ENCODE measurements around the gene DSC3. TPM values are rescaled to one million over a fixed set of nuclear protein-coding genes. Genes with fewer than 3 reads are reported as not detected.
A peak's percentile ranks its signal among the peaks of the same experiment; 100 is the strongest.
"Not testable (repeated sequence)": the region's sequence is repeated elsewhere in the genome, so short reads cannot be mapped to it uniquely, and the experiment has no call there.

Gene DSC3
- total RNA-seq, 1 experiment from 2014 or later = 0.03 TPM

DNA sequence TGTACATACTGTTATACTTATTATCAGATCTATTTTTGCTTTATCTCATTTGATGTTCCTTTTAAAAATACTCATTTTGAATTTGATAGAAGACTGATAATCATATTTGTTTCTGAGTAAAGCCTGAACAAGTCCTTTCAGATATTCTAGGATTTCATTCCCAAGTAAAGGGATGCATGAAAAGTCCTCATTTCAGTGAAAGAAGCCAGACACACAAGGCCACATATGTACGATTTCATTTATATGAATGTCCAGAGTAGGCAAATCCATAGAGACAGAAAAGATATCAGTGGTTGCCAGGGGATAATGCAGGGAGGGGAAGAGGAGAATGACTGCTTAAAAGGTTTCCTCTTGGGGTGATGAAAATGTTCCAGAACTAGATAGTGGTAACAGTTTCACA lies 53.4 kb downstream of the DSC3 start:
- in situ Hi-C loops (cut with HindIII; ENCODE audit: low pct_unique_long_range_greater_than_20kb, low sequenced_read_pairs) = no loop called here
- no peak for DNase-seq (ENCODE audit: low read depth, low spot score)

- in situ Hi-C loops (cut with HindIII; ENCODE audit: low pct_unique_long_range_greater_than_20kb, low sequenced_read_pairs) = no loop called here
- DNase-seq (ENCODE audit: low read depth, low spot score) = no peak
These were observed 54.1 kb downstream of the DSC3 start for GRCh38 chr18:30988440-30988839.

DNA sequence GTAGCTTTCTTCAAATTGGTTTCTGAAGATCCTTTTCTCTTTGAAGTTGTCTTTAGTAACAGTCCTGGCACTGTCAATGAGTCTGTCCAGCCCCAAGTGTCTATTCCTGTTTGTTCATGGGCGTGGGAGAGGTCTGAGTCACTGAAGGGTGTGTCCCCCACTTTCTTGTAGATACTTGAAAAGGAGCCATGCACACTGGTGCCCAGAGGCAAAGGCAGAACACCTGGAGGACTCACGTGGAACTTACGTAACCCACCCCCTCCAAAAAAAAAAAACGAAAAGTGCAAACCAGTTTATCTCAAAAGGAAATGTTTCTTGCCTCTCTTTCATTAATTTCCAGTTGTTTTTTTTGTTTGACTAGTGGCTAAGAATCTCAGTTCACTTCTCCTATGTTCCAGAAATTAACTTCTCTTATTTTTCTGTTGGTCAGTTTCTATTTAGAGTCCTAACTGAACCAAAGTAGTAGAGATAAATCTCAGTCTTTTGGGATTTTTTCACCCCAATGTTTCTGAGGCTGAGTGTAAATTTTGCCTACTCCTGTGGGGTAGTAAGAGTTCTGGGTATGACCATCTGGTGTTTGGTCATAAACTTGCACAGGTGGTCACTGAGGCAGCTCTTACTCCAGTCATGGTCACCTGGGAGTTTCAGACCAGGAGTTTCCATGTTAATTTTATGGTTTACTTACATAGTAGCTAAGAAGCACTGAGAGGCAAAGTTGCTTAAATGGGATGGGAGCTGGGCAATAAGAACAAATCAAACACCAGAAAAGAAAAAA lies 54.9 kb downstream of the DSC3 start:
- DNase-seq (ENCODE audit: low read depth, low spot score) = no peak
- in situ Hi-C loops (cut with HindIII; ENCODE audit: low pct_unique_long_range_greater_than_20kb, low sequenced_read_pairs) = no loop called here

GRCh38 chr18:30985753-30986152 lies 56.8 kb downstream of the DSC3 start:
- DNase-seq (ENCODE audit: low read depth, low spot score) = no peak
- in situ Hi-C loops (cut with HindIII; ENCODE audit: low pct_unique_long_range_greater_than_20kb, low sequenced_read_pairs) = no loop called here

DNA sequence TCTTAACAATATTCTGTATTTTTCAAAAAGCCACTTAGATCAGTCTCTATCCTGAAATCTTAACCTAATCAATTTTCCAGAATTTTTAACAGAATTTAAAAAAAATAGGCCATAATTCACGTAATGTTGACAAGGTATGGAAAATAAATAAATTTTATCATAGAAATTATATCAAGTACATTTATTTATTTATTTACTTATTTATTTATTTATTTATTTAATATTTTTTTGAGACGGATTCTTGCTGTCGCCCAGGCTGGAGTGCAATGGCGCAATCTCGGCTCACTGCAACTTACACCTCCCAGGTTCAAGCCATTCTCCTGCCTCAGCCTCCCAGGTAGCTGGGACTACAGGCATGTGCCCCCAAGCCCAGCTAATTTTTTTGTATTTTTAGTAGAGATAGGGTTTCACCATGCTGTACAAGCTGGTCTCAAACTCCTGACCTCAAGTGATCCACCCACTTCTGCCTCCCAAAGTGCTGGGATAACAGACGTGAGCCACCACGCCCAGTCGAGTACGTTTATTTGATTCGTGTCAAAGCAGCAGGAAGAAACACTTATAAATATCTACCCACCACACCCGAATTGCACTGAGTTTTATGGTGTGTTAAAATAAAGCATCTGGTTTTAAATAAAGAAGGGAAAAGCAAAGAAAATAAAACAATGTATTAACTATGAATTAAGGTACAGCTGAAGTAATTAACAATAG lies 60.1 kb downstream of the DSC3 start:
- in situ Hi-C loops (cut with HindIII; ENCODE audit: low pct_unique_long_range_greater_than_20kb, low sequenced_read_pairs) = no loop called here
- DNase-seq (ENCODE audit: low read depth, low spot score) = no peak

DNA sequence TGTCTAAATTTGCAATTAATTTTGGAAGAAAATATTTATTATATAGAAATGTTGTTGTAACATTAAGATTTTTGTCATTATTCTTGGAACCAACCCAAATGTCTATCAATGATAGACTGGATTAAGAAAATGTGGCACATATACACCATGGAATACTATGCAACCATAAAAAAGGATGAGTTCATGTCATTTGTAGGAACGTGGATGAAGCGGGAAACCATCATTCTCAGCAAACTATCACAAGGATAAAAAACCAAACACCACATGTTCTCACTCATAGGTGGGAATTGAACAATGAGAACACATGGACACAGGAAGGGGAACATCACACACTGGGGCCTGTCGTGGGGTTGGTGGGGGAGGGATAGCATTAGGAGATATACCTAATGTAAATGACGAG lies 64.5 kb downstream of the DSC3 start:
- DNase-seq (ENCODE audit: low read depth, low spot score); in situ Hi-C loops (cut with HindIII; ENCODE audit: low pct_unique_long_range_greater_than_20kb, low sequenced_read_pairs): not testable (repeated sequence)

DNA sequence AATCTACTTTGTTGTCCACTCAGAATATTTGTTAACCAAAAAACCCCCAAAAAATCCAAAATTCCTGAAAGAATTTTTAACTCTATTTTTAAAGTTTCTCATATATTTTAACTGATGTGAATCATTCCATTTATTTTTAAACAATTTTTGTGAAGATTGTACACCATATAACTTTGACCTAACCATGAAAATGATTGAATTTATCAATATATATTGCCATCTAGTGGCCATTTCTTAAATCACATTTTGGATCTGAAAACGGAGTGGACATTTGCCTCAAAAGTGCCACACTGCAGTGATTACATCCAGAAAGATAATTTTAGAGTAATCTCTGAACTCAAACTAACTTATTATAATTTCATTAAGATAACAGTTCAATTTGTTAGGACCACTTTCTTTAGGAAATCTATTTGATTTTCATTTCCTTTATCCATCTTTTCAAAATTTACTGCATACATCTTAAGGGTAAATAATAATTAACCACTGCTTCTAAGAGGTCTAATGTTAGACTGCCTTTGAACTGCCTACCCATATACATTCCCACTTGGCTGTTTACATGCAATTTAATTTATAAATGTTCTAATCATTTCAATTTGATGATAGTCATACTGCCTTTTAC lies 71.1 kb downstream of the DSC3 start:
- DNase-seq (ENCODE audit: low read depth, low spot score) = peak; percentile 49
- in situ Hi-C loops (cut with HindIII; ENCODE audit: low pct_unique_long_range_greater_than_20kb, low sequenced_read_pairs) = no loop called here

GRCh38 chr18:30970196-30970816 lies 72.2 kb downstream of the DSC3 start:
- in situ Hi-C loops (cut with HindIII; ENCODE audit: low pct_unique_long_range_greater_than_20kb, low sequenced_read_pairs) = no loop called here
- DNase-seq (ENCODE audit: low read depth, low spot score) = peak; percentile 62

DNA sequence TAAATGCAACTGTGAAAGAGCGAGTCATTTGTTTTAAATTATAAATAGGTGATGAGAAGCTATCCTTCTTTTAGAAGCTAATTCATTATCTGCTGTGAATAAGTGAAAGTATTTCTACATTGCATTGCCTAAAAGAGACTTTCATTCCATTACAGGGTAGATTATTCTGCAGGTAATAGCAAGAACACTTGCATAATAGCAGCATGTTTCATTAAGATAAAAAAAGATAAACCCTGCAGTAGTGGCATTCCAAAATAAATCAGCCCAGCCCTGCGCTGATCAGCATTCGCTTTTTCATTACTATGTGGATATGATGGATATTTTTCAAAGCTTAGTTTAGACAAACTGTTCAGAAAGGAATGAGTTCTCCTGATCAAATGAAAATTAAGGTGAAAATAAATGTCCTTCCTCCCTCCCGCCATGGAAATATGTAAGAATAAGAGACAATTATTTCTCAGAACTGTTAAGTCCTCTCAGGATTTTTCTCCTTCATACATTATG lies 72.8 kb downstream of the DSC3 start:
- DNase-seq (ENCODE audit: low read depth, low spot score) = no peak
- in situ Hi-C loops (cut with HindIII; ENCODE audit: low pct_unique_long_range_greater_than_20kb, low sequenced_read_pairs) = no loop called here

DNA sequence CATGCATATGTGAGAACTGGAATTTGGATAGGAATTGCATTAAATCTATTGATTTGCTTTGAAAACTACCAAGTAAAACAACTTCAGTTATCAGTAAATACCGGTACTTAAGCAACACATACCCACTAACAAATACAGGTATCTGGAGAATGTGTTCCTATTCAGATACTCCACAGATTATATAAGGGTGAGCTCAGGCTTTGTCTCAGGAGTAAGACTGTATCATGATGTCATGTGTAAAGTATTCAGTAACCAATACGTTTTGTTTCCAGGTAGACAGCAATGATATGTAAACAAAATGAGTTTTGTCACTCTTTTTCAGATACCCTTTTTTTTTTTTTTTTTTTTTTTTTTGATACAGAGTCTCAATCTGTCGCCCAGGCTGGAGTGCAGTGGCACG lies 74.8 kb downstream of the DSC3 start:
- in situ Hi-C loops (cut with HindIII; ENCODE audit: low pct_unique_long_range_greater_than_20kb, low sequenced_read_pairs) = no loop called here
- DNase-seq (ENCODE audit: low read depth, low spot score) = no peak

GRCh38 chr18:30965237-30965636 lies 77.3 kb downstream of the DSC3 start:
- in situ Hi-C loops (cut with HindIII; ENCODE audit: low pct_unique_long_range_greater_than_20kb, low sequenced_read_pairs) = no loop called here
- no peak for DNase-seq (ENCODE audit: low read depth, low spot score)

- in situ Hi-C loops (cut with HindIII; ENCODE audit: low pct_unique_long_range_greater_than_20kb, low sequenced_read_pairs) = no loop called here
- no peak for DNase-seq (ENCODE audit: low read depth, low spot score)
These were observed 81.9 kb downstream of the DSC3 start for GRCh38 chr18:30960661-30961060.

GRCh38 chr18:30957066-30957465 lies 85.5 kb downstream of the DSC3 start:
- in situ Hi-C loops (cut with HindIII; ENCODE audit: low pct_unique_long_range_greater_than_20kb, low sequenced_read_pairs) = no loop called here
- no peak for DNase-seq (ENCODE audit: low read depth, low spot score)

GRCh38 chr18:30954262-30954661 lies 88.3 kb downstream of the DSC3 start:
- in situ Hi-C loops (cut with HindIII; ENCODE audit: low pct_unique_long_range_greater_than_20kb, low sequenced_read_pairs) = no loop called here
- DNase-seq (ENCODE audit: low read depth, low spot score) = no peak

- in situ Hi-C loops (cut with HindIII; ENCODE audit: low pct_unique_long_range_greater_than_20kb, low sequenced_read_pairs) = no loop called here
These were observed 96.8 kb downstream of the DSC3 start for GRCh38 chr18:30945761-30946160.

GRCh38 chr18:30944773-30945417 lies 97.6 kb downstream of the DSC3 start:
- DNase-seq (ENCODE audit: low read depth, low spot score) = no peak
- in situ Hi-C loops (cut with HindIII; ENCODE audit: low pct_unique_long_range_greater_than_20kb, low sequenced_read_pairs) = no loop called here

More at GRCh38 chr18:30945761-30946160, 96.8 kb downstream of the DSC3 start:
- DNase-seq (ENCODE audit: low read depth, low spot score) = peak; percentile 50

DNA sequence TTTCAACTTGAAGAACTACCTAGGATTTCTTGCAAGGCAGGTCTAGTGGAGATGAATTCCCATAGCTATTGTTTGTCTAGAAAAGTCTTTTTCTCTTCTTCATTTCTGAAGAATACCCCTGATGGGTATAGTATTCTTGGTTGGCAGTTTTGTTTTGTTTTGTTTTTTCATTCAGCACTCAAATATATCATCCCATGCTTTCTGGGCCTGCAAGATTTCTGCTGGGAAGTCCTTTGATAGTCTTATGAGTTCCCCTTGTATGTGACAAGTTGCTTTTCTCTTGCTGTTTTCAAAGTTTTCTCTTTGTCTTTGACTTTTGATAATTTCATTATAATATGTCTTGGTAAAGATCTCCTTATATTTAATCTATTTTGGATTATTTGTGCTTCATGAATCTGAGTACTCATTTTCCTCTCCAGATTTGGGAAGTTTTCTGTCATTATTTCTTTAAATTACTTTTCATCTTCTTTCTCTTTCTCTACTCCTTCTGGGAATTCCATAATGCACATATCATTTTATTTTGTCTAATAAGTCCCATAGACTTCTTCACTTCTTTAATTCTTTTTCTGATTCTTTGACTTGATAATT lies 101.5 kb downstream of the DSC3 start:
- in situ Hi-C loops (cut with HindIII; ENCODE audit: low pct_unique_long_range_greater_than_20kb, low sequenced_read_pairs) = no loop called here
- DNase-seq (ENCODE audit: low read depth, low spot score) = no peak

All from SK-MEL-5 (cell line).